ENCODE measurements around the gene MBOAT7.
"Not testable (repeated sequence)": the region's sequence is repeated elsewhere in the genome, so short reads cannot be mapped to it uniquely, and the experiment has no call there.

Gene MBOAT7, protein sequence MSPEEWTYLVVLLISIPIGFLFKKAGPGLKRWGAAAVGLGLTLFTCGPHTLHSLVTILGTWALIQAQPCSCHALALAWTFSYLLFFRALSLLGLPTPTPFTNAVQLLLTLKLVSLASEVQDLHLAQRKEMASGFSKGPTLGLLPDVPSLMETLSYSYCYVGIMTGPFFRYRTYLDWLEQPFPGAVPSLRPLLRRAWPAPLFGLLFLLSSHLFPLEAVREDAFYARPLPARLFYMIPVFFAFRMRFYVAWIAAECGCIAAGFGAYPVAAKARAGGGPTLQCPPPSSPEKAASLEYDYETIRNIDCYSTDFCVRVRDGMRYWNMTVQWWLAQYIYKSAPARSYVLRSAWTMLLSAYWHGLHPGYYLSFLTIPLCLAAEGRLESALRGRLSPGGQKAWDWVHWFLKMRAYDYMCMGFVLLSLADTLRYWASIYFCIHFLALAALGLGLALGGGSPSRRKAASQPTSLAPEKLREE

GRCh38 chr19:54189145-54189734 lies at the start of gene MBOAT7:
Gene MBOAT7 (minus strand): TSS chr19:54189580. CDS start chr19:54188508, 1,072 bp downstream.
- DNase-seq (ENCODE audit: low read depth): no peak

- DNase-seq (ENCODE audit: low read depth): no peak
Observed at GRCh38 chr19:54233941-54234340, 44.6 kb upstream of the MBOAT7 start.

DNA sequence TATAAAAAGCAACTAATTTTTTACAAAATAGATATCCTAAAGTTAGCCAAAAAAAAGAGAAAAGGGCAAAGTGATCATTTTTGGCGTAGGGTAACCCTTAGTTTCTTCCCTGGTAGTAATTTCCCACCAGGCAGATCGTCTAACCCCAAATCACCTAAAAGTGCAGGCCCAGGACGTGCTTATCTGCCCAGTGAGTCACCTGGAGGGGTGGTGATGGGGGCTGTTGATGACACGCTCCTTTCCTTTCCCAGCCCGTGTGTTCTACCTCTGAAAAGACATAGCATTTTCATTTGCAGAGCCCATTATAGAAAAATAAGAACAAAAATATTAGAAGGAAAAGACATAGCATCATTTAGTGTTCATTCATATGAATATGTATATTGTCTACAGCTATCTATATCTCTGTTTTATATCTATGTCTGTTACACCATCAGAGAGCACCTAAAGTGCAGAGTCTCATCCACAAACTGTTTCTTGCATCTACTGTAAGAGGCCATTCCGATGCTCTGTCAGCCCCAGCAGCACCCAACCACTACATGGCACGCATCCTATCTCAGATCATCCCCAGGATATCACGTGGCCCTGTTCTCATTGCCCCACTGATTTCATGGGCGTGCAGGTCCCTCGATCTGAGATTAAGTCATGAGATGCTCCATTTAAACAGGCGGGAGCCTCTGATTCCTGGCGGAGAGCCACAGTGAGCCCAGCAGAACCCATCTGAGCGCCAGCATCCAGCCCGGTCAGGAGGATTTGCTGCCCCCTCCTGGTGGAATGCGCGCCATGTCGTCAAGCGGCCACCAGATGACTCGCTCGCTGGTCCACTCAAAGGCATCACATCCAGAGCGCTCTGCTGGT lies 41.9 kb upstream of the MBOAT7 start:
- DNase-seq (ENCODE audit: low read depth): peak; percentile 62

DNA sequence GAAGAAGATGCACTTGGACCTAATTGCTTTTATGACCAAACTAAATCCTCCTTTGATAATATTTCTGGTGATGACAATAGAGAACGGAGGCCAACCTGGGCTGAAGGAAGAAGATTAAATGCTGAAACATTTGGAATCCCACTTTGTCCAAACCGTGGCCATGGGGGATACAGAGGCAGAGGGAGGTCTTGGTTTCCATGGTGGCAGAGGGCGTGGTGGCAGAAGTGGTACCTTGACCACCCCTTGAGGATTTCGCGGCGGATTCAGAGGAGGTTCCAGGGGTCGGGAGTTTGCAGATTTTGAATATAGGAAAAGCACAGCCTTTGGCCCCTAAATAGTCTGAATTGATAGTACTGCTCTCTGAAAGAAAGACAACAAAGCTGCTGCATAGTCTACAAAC lies 40.7 kb upstream of the MBOAT7 start:
- DNase-seq (ENCODE audit: low read depth): no peak

DNA sequence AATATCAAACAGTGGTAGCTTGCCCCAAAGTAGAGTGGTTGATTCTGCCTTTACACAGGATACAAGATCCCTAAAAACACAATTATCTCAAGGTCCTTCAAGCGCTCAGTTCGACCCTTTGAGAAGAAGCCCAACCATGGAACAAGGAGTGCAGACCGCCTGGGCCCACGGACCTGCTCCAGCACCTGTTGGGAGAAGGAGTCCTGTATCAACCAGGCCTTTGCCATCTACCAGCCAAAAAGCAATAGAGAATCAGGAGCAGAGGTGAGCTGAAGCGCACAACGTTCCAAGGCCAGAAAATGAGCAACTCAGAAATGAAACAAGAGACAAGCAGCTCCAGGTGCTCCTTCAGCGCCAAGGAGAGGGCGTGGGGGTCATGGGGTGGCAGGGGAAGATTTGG lies 39.8 kb upstream of the MBOAT7 start:
- DNase-seq (ENCODE audit: low read depth): no peak

DNA sequence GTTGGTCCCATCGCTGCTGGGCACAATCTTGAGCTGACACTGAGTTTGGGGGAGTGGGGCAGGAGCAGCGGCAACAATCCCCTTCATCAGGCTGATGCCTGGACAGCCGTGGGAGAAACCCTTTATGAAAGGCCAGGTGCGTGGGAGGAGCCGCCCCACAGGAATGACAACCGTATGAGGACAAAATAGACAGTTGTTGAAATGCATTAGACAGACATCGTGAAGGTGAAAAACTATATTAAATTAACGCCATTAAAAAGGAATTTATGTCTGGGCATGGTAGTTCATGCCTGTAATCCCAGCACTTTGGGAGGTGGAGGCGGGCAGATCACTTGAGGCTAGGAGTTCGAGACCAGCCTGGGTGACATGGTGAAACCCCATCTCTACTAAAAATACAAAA lies 35.2 kb upstream of the MBOAT7 start:
- not testable (repeated sequence) for DNase-seq (ENCODE audit: low read depth)

GRCh38 chr19:54223937-54224281 lies 34.5 kb upstream of the MBOAT7 start:
- DNase-seq (ENCODE audit: low read depth): not testable (repeated sequence)

GRCh38 chr19:54223277-54223936 lies 34.0 kb upstream of the MBOAT7 start:
- not testable (repeated sequence) for DNase-seq (ENCODE audit: low read depth)

GRCh38 chr19:54222474-54223276 lies 33.3 kb upstream of the MBOAT7 start, which contains the start of gene LILRB3:
Gene LILRB3 (minus strand): TSS chr19:54223007. CDS start chr19:54222976, 31 bp downstream.
- DNase-seq (ENCODE audit: low read depth): not testable (repeated sequence)

GRCh38 chr19:54221947-54222346 lies 32.6 kb upstream of the MBOAT7 start:
- not testable (repeated sequence) for DNase-seq (ENCODE audit: low read depth)

DNA sequence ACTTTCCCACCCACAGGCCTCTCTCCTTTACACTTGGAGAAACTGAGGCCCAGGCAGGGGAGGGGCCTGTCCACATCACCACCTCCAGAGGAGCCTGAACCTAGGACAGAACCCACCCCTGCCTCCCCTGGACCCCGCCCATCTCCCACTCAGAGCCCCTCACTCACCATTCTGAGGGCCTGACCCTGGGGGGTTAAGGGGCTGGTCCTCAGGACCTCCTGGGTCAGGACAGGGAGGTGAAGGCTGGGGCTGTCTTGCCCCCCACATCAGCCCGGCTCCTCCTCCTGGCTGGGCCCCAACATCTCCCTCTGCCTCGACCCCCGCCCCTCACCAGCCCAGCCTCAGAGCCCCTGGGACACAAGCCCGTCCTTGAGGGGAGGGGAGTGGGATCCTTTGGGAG lies 30.3 kb upstream of the MBOAT7 start:
- DNase-seq (ENCODE audit: low read depth): not testable (repeated sequence)

- no peak for DNase-seq (ENCODE audit: low read depth)
Observed at GRCh38 chr19:54218960-54219661, 29.7 kb upstream of the MBOAT7 start.

DNA sequence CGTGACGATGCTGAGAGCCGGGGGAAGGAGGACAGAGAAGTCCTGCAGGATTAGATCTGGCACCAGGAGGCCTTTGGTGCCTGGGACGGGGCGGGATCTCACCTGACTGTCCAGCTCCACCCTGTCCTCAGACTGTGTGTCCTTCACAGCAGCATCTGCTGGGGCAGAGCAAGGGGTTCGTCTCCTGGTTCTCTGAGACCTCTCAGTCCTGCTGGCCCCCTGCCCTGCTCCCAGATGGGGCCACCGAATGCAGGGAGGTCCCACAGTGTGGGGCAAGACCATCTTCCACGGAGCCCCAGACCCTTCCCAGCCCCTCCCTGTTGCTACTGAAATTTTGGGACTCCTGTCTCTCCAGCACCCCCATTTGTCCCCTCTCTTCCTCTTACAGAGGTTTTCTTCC lies 28.9 kb upstream of the MBOAT7 start:
- DNase-seq (ENCODE audit: low read depth): no peak

DNA sequence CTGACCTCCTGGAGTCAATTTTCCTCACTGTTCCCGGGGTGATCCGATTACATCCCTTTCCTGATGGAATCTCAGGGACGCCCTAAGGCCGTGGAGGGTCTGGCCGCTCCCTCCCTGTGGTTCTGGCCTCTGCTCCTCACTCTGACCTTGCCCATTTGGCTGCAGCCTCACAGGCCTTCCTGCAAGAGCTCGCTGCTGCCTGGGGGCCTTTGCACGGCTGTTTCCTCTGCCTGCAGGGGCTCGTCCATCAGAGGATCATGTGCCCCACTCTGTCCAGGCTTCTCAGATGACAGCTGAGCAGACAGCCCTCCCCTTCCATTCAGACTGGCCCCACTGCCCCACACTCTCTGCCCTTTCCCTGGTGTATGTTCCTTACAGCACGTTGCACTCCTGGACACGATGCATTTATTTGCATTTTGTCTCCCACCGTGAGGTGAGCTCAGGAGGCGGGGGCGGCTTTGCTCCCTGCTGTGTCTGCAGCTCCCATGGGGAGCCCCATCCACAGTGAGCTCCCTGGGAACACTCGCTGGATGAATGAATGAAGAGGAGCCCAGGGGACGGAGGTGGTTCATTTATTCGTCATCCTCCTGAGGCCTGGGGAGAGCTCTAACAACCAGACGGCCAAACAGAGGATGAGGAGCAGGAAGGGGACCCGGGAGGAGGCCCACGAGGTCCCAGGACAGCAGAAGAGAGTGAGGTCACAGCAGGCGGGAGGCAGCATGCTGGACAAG lies 28.3 kb upstream of the MBOAT7 start:
- DNase-seq (ENCODE audit: low read depth): not testable (repeated sequence)

DNA sequence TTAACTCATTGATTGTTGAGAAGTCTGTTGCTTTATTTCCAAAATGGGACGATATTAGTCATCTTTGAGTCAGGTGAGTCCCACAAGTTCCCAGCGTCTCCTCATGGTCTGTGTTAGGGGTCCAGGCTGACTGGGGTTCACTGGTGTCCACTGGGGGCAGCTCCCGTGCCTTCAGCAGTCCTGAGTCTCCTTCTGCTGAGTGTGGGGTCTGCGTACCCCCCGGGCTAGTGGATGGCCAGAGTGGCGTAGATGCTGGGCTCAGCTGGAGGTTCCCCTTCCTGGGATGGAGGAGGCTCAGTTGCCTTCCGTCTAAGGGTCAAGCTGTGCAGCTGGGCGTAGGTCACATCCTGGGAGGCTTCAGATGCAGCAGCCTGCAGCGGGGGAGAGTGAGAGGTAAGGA lies 27.5 kb upstream of the MBOAT7 start:
- no peak for DNase-seq (ENCODE audit: low read depth)

- DNase-seq (ENCODE audit: low read depth): not testable (repeated sequence)
Observed at GRCh38 chr19:54214734-54215133, 25.4 kb upstream of the MBOAT7 start.

DNA sequence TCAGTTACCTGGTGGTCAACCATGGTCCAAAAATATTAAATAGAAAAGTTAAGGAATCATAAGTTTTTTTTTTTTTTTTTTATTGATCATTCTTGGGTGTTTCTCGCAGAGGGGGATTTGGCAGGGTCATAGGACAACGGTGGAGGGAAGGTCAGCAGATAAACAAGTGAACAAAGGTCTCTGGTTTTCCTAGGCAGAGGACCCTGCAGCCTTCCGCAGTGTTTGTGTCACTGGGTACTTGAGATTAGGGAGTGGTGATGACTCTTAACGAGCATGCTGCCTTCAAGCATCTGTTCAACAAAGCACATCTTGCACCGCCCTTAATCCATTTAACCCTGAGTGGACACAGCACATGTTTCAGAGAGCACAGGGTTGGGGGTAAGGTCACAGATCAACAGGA lies 24.8 kb upstream of the MBOAT7 start:
- DNase-seq (ENCODE audit: low read depth): not testable (repeated sequence)

GRCh38 chr19:54211235-54211634 lies 21.9 kb upstream of the MBOAT7 start:
- no peak for DNase-seq (ENCODE audit: low read depth)

DNA sequence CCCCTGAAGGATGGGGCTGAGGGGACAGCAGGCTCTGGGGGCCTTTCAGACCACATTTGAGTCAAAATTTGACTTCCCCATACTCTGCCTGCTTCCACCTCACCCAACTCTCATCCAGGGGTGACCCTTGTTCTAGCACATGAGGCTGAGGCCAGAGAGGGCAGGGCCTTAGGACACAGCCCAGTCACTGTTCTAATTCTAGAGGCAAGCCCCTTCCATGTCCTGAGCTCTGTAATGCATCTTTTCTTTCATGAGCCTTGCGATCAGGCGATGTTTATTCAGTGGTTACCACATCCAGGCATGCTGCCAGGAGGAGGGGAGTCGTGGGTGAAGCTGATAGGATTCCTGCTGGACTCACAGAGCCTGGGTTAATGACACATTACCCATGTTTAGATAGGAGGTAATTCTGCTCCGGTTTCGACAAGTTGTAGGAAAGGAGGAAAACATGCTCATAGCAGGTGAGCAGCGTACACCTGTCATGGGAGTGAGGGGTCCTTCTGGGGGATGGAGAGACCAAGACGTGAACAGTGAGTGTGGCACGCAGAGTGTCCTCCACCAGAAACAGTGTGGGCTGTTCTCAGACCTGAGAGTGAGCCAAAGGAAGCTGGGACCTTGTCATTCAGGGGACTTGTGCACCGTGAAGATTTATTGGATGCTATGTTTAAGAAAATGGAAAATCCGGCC lies 20.6 kb upstream of the MBOAT7 start:
- peak; percentile 99 for DNase-seq (ENCODE audit: low read depth)

Data from amniotic epithelial cell (primary cell).